OCI-LY1 (cell line): ENCODE measurements around the gene DGKG.

Experiments
- H2AFZ ChIP-seq: fragments of 200-600 bp; sonication (generic), shearing (Covaris generic); 2 replicates; pipeline ENCODE4 v1.6.0; 2014; ENCODE audit warnings: antibody characterized with exemption, mild to moderate bottlenecking, low read length
- H3F3A ChIP-seq: fragments of 200-600 bp; sonication (generic), shearing (Covaris generic); 2 replicates; pipeline ENCODE4 v1.6.0; 2014; ENCODE audit warnings: mild to moderate bottlenecking, antibody characterized with exemption, low read length, moderate library complexity; ENCODE audit not compliant: insufficient read depth
- H3K27ac ChIP-seq: fragments of 200-600 bp; sonication (generic); 2 replicates; pipeline ENCODE4 v1.5.1; 2014; ENCODE audit warnings: low read length, mixed run types, mild to moderate bottlenecking, low read depth; ENCODE audit not compliant: poor library complexity, severe bottlenecking
- H3K27me3 ChIP-seq: fragments of 200-600 bp; sonication (generic); 2 replicates; pipeline ENCODE4 v1.6.0; 2014; ENCODE audit warnings: antibody characterized with exemption, mild to moderate bottlenecking, low read length, moderate library complexity; ENCODE audit not compliant: insufficient read depth
- H3K36me3 ChIP-seq: fragments of 200-600 bp; sonication (generic); 2 replicates; pipeline ENCODE4 v1.6.1; 2014; ENCODE audit warnings: mild to moderate bottlenecking, antibody characterized with exemption, low read length, moderate library complexity, mixed read lengths; ENCODE audit not compliant: insufficient read depth
- H3K4me1 ChIP-seq: fragments of 200-600 bp; sonication (generic); 2 replicates; pipeline ENCODE4 v1.5.1; 2014; ENCODE audit warnings: mild to moderate bottlenecking, low read length, moderate library complexity; ENCODE audit not compliant: insufficient read depth, severe bottlenecking
- H3K4me2 ChIP-seq: fragments of 200-600 bp; sonication (generic), shearing (Covaris generic); 2 replicates; pipeline ENCODE4 v1.6.1; 2014; ENCODE audit warnings: low read length
- H3K4me3 ChIP-seq: fragments of 200-600 bp; sonication (generic); 2 replicates; pipeline ENCODE4 v1.5.1; 2014; ENCODE audit warnings: low read length, low read depth, mild to moderate bottlenecking, mixed read lengths; ENCODE audit not compliant: poor library complexity, severe bottlenecking
- H3K79me2 ChIP-seq: fragments of 200-600 bp; shearing (Covaris generic); 2 replicates; pipeline ENCODE4 v1.6.1; 2016; ENCODE audit warnings: mixed run types, low read length, mixed read lengths; ENCODE audit not compliant: insufficient read depth
- H3K9ac ChIP-seq: fragments of 200-600 bp; sonication (generic), shearing (Covaris generic); 2 replicates; pipeline ENCODE4 v1.6.1; 2014; ENCODE audit warnings: mild to moderate bottlenecking, low read length, mixed read lengths
- H3K9me2 ChIP-seq: fragments of 200-600 bp; sonication (generic), shearing (Covaris generic); 2 replicates; pipeline ENCODE4 v1.6.1; 2014; ENCODE audit warnings: low read depth, mild to moderate bottlenecking, low read length, mixed read lengths
- H3K9me3 ChIP-seq: fragments of 200-600 bp; shearing (Covaris generic); 2 replicates; pipeline ENCODE4 v1.6.1; 2014; ENCODE audit warnings: low read length, mixed read lengths
- H4K20me1 ChIP-seq: fragments of 200-600 bp; sonication (generic), shearing (Covaris generic); 2 replicates; pipeline ENCODE4 v1.6.0; 2016; ENCODE audit warnings: mild to moderate bottlenecking, low read length; ENCODE audit not compliant: insufficient read depth
- CTCF ChIP-seq: fragments of 200-600 bp; sonication (generic), shearing (Covaris generic); IDR thresholded peaks from 2 replicates; pipeline ENCODE4 v1.5.1; 2017; ENCODE audit warnings: mild to moderate bottlenecking, antibody characterized with exemption, low read length, moderate library complexity, mixed read lengths
- EZH2 ChIP-seq: fragments of 200-600 bp; sonication (generic), shearing (Covaris generic); IDR thresholded peaks from 2 replicates; pipeline ENCODE4 v1.8.0; 2017; ENCODE audit warnings: borderline replicate concordance, mixed run types, mild to moderate bottlenecking, antibody characterized with exemption, low read length, moderate library complexity, mixed read lengths

Gene DGKG

DNA sequence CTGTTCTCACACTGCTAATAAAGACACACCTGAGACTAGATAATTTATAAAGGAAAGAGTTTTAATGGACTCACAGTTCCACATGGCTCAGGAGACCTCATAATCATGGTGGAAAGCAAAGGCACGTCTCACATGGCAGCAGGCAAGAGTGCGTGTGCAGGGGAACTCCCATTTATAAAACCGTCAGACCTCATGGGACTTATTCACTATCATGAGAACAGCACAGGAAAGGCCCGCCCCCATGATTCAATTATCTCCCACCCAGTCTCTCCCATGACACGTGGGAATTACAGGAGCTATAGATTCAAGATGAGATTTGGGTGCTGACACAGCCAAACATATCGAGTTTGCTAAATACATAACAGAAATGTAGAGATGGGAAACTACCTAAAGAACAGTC, 39.5 kb upstream of the DGKG start:
- no peak overlapping the region for H3K4me3 ChIP-seq
- H3K36me3 ChIP-seq = no peaks in the 10 kb centered on the region
- no peaks in the 10 kb centered on the region for H4K20me1 ChIP-seq
- H3K9me2 ChIP-seq = no peaks in the 10 kb centered on the region
- H2AFZ ChIP-seq = no peak overlapping the region
- H3K79me2 ChIP-seq = no peaks in the 10 kb centered on the region
- no peak overlapping the region for H3K4me2 ChIP-seq
- H3K27me3 ChIP-seq = no peaks in the 10 kb centered on the region; the same call in 1 of the 2 replicates
- no peak overlapping the region for H3K27ac ChIP-seq
- no peaks in the 10 kb centered on the region for H3K9me3 ChIP-seq
- H3K9ac ChIP-seq = no peak overlapping the region
- H3F3A ChIP-seq = no peaks in the 10 kb centered on the region
- H3K4me1 ChIP-seq = no peaks in the 10 kb centered on the region
- TF ChIP-seq EZH2 (no peak), CTCF (no peak)

- H3K4me2 ChIP-seq = no peak overlapping the region
- H3K27me3 ChIP-seq = no peaks in the 10 kb centered on the region; the same call in 1 of the 2 replicates
- no peak overlapping the region for H3K4me3 ChIP-seq
- no peak overlapping the region for H3K27ac ChIP-seq
- TF ChIP-seq EZH2 = no peak
- no peak for TF ChIP-seq CTCF
- no peaks in the 10 kb centered on the region for H3K79me2 ChIP-seq
- H3K9me3 ChIP-seq = no peaks in the 10 kb centered on the region
- H3F3A ChIP-seq = no peaks in the 10 kb centered on the region
- H2AFZ ChIP-seq = no peak overlapping the region
- H3K4me1 ChIP-seq = no peaks in the 10 kb centered on the region
- H3K9ac ChIP-seq = no peak overlapping the region
- H3K36me3 ChIP-seq = no peaks in the 10 kb centered on the region
- no peaks in the 10 kb centered on the region for H4K20me1 ChIP-seq
- no peaks in the 10 kb centered on the region for H3K9me2 ChIP-seq
Measured at GRCh38 chr3:186400662-186401061, 38.6 kb upstream of the DGKG start.

- no peaks in the 10 kb centered on the region for H3K9me2 ChIP-seq
- no peaks in the 10 kb centered on the region; the same call in 1 of the 2 replicates for H3K27me3 ChIP-seq
- H3K27ac ChIP-seq = no peak overlapping the region
- H3K9me3 ChIP-seq = no peaks in the 10 kb centered on the region
- H3K79me2 ChIP-seq = no peaks in the 10 kb centered on the region
- no peak overlapping the region for H3K4me2 ChIP-seq
- TF ChIP-seq EZH2 (no peak), CTCF (no peak)
- no peak overlapping the region for H3K9ac ChIP-seq
- H4K20me1 ChIP-seq = no peaks in the 10 kb centered on the region
- no peak overlapping the region for H3K4me3 ChIP-seq
- H3K36me3 ChIP-seq = no peaks in the 10 kb centered on the region
- H2AFZ ChIP-seq = no peak overlapping the region
- H3K4me1 ChIP-seq = no peaks in the 10 kb centered on the region
- no peaks in the 10 kb centered on the region for H3F3A ChIP-seq
Measured at GRCh38 chr3:186400026-186400425, 38.0 kb upstream of the DGKG start.
